SJCRH30 (cell line): ENCODE results near the gene XPA. TPM values are rescaled to one million over a fixed set of nuclear protein-coding genes. Genes with fewer than 3 reads are reported as not detected.

Experiments
- DNase-seq, 2 experiments: peaks; one replicate each; pipeline ENCODE4 v3.0.0-alpha.2; 2015 to 2020
- H3K27ac ChIP-seq: fragments of 250-450 bp; sonication (Bioruptor Pico); 2 replicates; pipeline ENCODE4 v1.5.1; 2020; ENCODE audit warnings: mild to moderate bottlenecking, moderate library complexity
- H3K27me3 ChIP-seq: fragments of 250-450 bp; sonication (Bioruptor Pico); 2 replicates; pipeline ENCODE4 v1.5.1; 2020; ENCODE audit warnings: mild to moderate bottlenecking, moderate library complexity
- H3K36me3 ChIP-seq: fragments of 250-450 bp; sonication (Bioruptor Pico); 2 replicates; pipeline ENCODE4 v1.5.1; 2020; ENCODE audit warnings: mild to moderate bottlenecking, moderate library complexity
- H3K4me1 ChIP-seq: fragments of 250-450 bp; sonication (Bioruptor Pico); 2 replicates; pipeline ENCODE4 v1.5.1; 2020; ENCODE audit warnings: mild to moderate bottlenecking, moderate library complexity
- H3K4me3 ChIP-seq: fragments of 250-450 bp; sonication (Bioruptor Pico); 2 replicates; pipeline ENCODE4 v1.5.1; 2020; ENCODE audit warnings: mild to moderate bottlenecking, moderate library complexity
- H3K9me3 ChIP-seq: fragments of 250-450 bp; sonication (Bioruptor Pico); replicated peaks from 2 replicates; pipeline ENCODE4 v1.5.1; 2020; ENCODE audit warnings: mild to moderate bottlenecking, moderate library complexity
- total RNA-seq: library from RNA; depleted of rRNA; stranded (reverse); fragments of >200 nt; shearing (Covaris generic); gene quantifications from 2 replicates; pipeline ENCODE4 v1.2.3, GENCODE V29; 2014

The XPA gene
- total RNA-seq, 1 experiment from 2014 or later = 12.8 TPM

GRCh38 chr9:97694769-97695168 lies 2.4 kb downstream of the XPA start:
- DNase-seq = no peak
- Histone ChIP-seq H3K4me3 (no peak overlapping the region), H3K9me3 (no peaks in the 10 kb centered on the region), H3K4me1 (peaks cover 8% of the 10 kb centered on the region), H3K27ac (no peak overlapping the region), H3K36me3 (peaks cover 18% of the 10 kb centered on the region), H3K27me3 (no peaks in the 10 kb centered on the region)

- Histone ChIP-seq H3K27ac (peak overlapping the region; percentile 39), H3K4me3 (no peak overlapping the region), H3K9me3 (no peaks in the 10 kb centered on the region), H3K27me3 (no peaks in the 10 kb centered on the region), H3K4me1 (peaks cover 15% of the 10 kb centered on the region), H3K36me3 (peaks cover 43% of the 10 kb centered on the region)
- DNase-seq = no peak
These were observed 7.5 kb downstream of the XPA start for GRCh38 chr9:97689401-97690180.

- peaks cover 15% of the 10 kb centered on the region for H3K4me1 ChIP-seq
- no peak overlapping the region for H3K27ac ChIP-seq
- H3K4me3 ChIP-seq = no peak overlapping the region
- peaks cover 49% of the 10 kb centered on the region for H3K36me3 ChIP-seq
- H3K9me3 ChIP-seq = no peaks in the 10 kb centered on the region
- DNase-seq = no peak
- H3K27me3 ChIP-seq = no peaks in the 10 kb centered on the region
These were observed 8.5 kb downstream of the XPA start for GRCh38 chr9:97688654-97689053.

- Histone ChIP-seq H3K9me3 (no peaks in the 10 kb centered on the region), H3K4me3 (no peak overlapping the region), H3K4me1 (no peaks in the 10 kb centered on the region), H3K27me3 (no peaks in the 10 kb centered on the region), H3K27ac (no peak overlapping the region), H3K36me3 (peaks cover 78% of the 10 kb centered on the region)
- no peak for DNase-seq
These were observed 14.9 kb downstream of the XPA start for GRCh38 chr9:97682242-97682641.

GRCh38 chr9:97675655-97676054 lies 21.5 kb downstream of the XPA start:
- no peaks in the 10 kb centered on the region for H3K27me3 ChIP-seq
- H3K9me3 ChIP-seq = no peaks in the 10 kb centered on the region
- H3K27ac ChIP-seq = no peak overlapping the region
- DNase-seq = no peak
- no peak overlapping the region for H3K4me3 ChIP-seq
- H3K36me3 ChIP-seq = peaks cover 89% of the 10 kb centered on the region
- no peaks in the 10 kb centered on the region for H3K4me1 ChIP-seq

- Histone ChIP-seq H3K4me3 (no peak overlapping the region), H3K27me3 (no peaks in the 10 kb centered on the region), H3K27ac (no peak overlapping the region), H3K9me3 (no peaks in the 10 kb centered on the region), H3K4me1 (no peaks in the 10 kb centered on the region), H3K36me3 (peaks cover 88% of the 10 kb centered on the region)
- DNase-seq = no peak
These were observed 23.2 kb downstream of the XPA start for GRCh38 chr9:97673922-97674321.

GRCh38 chr9:97672403-97672802 lies 24.7 kb downstream of the XPA start:
- H3K4me3 ChIP-seq = no peak overlapping the region
- no peaks in the 10 kb centered on the region for H3K27me3 ChIP-seq
- H3K9me3 ChIP-seq = no peaks in the 10 kb centered on the region
- DNase-seq = no peak
- peaks cover 97% of the 10 kb centered on the region for H3K36me3 ChIP-seq
- no peaks in the 10 kb centered on the region for H3K4me1 ChIP-seq
- no peak overlapping the region for H3K27ac ChIP-seq

GRCh38 chr9:97670586-97670985 lies 26.6 kb downstream of the XPA start:
- no peaks in the 10 kb centered on the region for H3K9me3 ChIP-seq
- H3K4me3 ChIP-seq = no peak overlapping the region
- no peak for DNase-seq
- H3K36me3 ChIP-seq = peaks cover 98% of the 10 kb centered on the region
- no peaks in the 10 kb centered on the region for H3K4me1 ChIP-seq
- H3K27ac ChIP-seq = no peak overlapping the region
- H3K27me3 ChIP-seq = no peaks in the 10 kb centered on the region

- Histone ChIP-seq H3K4me1 (no peaks in the 10 kb centered on the region), H3K9me3 (no peaks in the 10 kb centered on the region), H3K27ac (no peak overlapping the region), H3K36me3 (peaks cover 96% of the 10 kb centered on the region), H3K4me3 (no peak overlapping the region), H3K27me3 (no peaks in the 10 kb centered on the region)
- no peak for DNase-seq
These were observed 28.7 kb downstream of the XPA start for GRCh38 chr9:97668485-97668884.

- H3K4me3 ChIP-seq = no peak overlapping the region
- no peak overlapping the region for H3K27ac ChIP-seq
- H3K27me3 ChIP-seq = no peaks in the 10 kb centered on the region
- no peaks in the 10 kb centered on the region for H3K4me1 ChIP-seq
- DNase-seq = no peak
- no peaks in the 10 kb centered on the region for H3K9me3 ChIP-seq
- H3K36me3 ChIP-seq = peaks cover 96% of the 10 kb centered on the region
These were observed 30.0 kb downstream of the XPA start for GRCh38 chr9:97666907-97667686.

GRCh38 chr9:97665742-97666141 lies 31.4 kb downstream of the XPA start:
- Histone ChIP-seq H3K27me3 (no peaks in the 10 kb centered on the region), H3K4me1 (no peaks in the 10 kb centered on the region), H3K27ac (no peak overlapping the region), H3K4me3 (no peak overlapping the region), H3K9me3 (no peaks in the 10 kb centered on the region), H3K36me3 (peaks cover 96% of the 10 kb centered on the region)
- no peak for DNase-seq

- DNase-seq = no peak
- Histone ChIP-seq H3K27ac (no peak overlapping the region), H3K9me3 (no peaks in the 10 kb centered on the region), H3K36me3 (peaks cover 96% of the 10 kb centered on the region), H3K4me1 (no peaks in the 10 kb centered on the region), H3K4me3 (no peak overlapping the region), H3K27me3 (no peaks in the 10 kb centered on the region)
These were observed 36.3 kb downstream of the XPA start for GRCh38 chr9:97660847-97661246.

- Histone ChIP-seq H3K9me3 (no peaks in the 10 kb centered on the region), H3K27ac (no peak overlapping the region), H3K36me3 (peaks cover 97% of the 10 kb centered on the region), H3K4me3 (no peak overlapping the region), H3K27me3 (no peaks in the 10 kb centered on the region), H3K4me1 (no peaks in the 10 kb centered on the region)
- DNase-seq = no peak
These were observed 36.8 kb downstream of the XPA start for GRCh38 chr9:97660340-97660739.

- no peak overlapping the region for H3K27ac ChIP-seq
- no peak overlapping the region for H3K4me3 ChIP-seq
- no peak for DNase-seq
- H3K4me1 ChIP-seq = no peaks in the 10 kb centered on the region
- H3K9me3 ChIP-seq = no peaks in the 10 kb centered on the region
- peaks cover 97% of the 10 kb centered on the region for H3K36me3 ChIP-seq
- H3K27me3 ChIP-seq = no peaks in the 10 kb centered on the region
These were observed 37.4 kb downstream of the XPA start for GRCh38 chr9:97659771-97660170.

- Histone ChIP-seq H3K27ac (no peak overlapping the region), H3K4me1 (no peaks in the 10 kb centered on the region), H3K9me3 (no peaks in the 10 kb centered on the region), H3K27me3 (no peaks in the 10 kb centered on the region), H3K36me3 (peaks cover 98% of the 10 kb centered on the region), H3K4me3 (no peak overlapping the region)
- no peak for DNase-seq
These were observed 38.4 kb downstream of the XPA start for GRCh38 chr9:97658707-97659106.
